ENCODE measurements around the gene VWA2. TPM values are rescaled to one million over a fixed set of nuclear protein-coding genes. Genes with fewer than 3 reads are reported as not detected.

VWA2 gene
- polyA plus RNA-seq, 1 of the 3 experiments (the other 2 are of a cell fraction) = not detected

DNA sequence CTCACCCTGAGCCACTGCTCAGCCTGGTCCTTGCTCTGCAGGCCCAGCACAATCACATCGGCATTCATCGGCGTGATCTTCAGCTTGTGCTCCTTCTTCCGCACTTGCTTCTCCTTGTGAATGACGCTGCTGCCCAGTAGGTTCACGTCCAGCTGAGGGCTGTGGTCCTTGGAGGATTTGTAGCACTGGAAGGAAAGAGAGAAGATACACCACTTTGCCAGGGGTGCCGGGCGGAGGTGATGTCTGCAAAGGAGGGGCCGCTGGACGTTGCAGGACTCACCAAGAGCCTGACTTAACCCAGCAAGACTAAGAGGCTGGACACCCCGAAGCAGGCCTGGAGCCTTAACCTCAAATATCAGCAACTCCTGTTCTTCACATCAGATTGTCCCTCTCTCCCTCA, 74.8 kb downstream of the VWA2 start:
- Histone ChIP-seq H3K4me2 (no peak overlapping the region), H3K4me3 (ENCODE audit: low read depth in 2 of 2, low read length in 1 of 2) (no peak overlapping the region), H3K36me3 (replicated peaks in 1 of 2; ENCODE audit: control insufficient read depth in 1 of 2, insufficient read depth in 2 of 2, low read length in 1 of 2) (no peaks in the 10 kb centered on the region), H3K9me3 (no peaks in the 10 kb centered on the region), H3K4me1 (ENCODE audit: control insufficient read depth in 1 of 2, insufficient read depth in 2 of 2, low read depth in 1 of 2, low read length in 1 of 2) (peaks cover 0 to 8% of the 10 kb centered on the region in 2 experiments; a peak in 1 of 4 replicates), H3K9me2 (no peaks in the 10 kb centered on the region), H2AFZ (ENCODE audit: low read depth) (no peak overlapping the region), H3F3A (replicated peaks; ENCODE audit: insufficient read depth) (no peaks in the 10 kb centered on the region), H3K27ac (ENCODE audit: low read depth in 2 of 2, low read length in 1 of 2) (no peak overlapping the region), H4K20me1 (ENCODE audit: insufficient read depth) (no peaks in the 10 kb centered on the region), H3K79me2 (ENCODE audit: insufficient read depth) (no peaks in the 10 kb centered on the region), H3K9ac (no peak overlapping the region), H3K27me3 (ENCODE audit: insufficient read depth) (no peaks in the 10 kb centered on the region)
- DNase-seq = no peak
- ChIA-PET POLR2A (no interaction called here), CTCF (no interaction called here)
- TF ChIP-seq, protein P1, sequence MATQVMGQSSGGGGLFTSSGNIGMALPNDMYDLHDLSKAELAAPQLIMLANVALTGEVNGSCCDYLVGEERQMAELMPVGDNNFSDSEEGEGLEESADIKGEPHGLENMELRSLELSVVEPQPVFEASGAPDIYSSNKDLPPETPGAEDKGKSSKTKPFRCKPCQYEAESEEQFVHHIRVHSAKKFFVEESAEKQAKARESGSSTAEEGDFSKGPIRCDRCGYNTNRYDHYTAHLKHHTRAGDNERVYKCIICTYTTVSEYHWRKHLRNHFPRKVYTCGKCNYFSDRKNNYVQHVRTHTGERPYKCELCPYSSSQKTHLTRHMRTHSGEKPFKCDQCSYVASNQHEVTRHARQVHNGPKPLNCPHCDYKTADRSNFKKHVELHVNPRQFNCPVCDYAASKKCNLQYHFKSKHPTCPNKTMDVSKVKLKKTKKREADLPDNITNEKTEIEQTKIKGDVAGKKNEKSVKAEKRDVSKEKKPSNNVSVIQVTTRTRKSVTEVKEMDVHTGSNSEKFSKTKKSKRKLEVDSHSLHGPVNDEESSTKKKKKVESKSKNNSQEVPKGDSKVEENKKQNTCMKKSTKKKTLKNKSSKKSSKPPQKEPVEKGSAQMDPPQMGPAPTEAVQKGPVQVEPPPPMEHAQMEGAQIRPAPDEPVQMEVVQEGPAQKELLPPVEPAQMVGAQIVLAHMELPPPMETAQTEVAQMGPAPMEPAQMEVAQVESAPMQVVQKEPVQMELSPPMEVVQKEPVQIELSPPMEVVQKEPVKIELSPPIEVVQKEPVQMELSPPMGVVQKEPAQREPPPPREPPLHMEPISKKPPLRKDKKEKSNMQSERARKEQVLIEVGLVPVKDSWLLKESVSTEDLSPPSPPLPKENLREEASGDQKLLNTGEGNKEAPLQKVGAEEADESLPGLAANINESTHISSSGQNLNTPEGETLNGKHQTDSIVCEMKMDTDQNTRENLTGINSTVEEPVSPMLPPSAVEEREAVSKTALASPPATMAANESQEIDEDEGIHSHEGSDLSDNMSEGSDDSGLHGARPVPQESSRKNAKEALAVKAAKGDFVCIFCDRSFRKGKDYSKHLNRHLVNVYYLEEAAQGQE (IDR thresholded peaks at IDR 0.05; ENCODE audit: low read depth, low read length) = no peak
- TF ChIP-seq, protein P2, sequence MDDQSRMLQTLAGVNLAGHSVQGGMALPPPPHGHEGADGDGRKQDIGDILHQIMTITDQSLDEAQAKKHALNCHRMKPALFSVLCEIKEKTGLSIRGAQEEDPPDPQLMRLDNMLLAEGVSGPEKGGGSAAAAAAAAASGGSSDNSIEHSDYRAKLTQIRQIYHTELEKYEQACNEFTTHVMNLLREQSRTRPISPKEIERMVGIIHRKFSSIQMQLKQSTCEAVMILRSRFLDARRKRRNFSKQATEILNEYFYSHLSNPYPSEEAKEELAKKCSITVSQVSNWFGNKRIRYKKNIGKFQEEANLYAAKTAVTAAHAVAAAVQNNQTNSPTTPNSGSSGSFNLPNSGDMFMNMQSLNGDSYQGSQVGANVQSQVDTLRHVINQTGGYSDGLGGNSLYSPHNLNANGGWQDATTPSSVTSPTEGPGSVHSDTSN (IDR thresholded peaks at IDR 0.05) = no peak
- no peak for TF ChIP-seq RFX5 (IDR thresholded peaks at IDR 0.05; ENCODE audit: low read length)
- TF ChIP-seq TAF1 (IDR thresholded peaks at IDR 0.05; ENCODE audit: borderline replicate concordance, low read depth, low read length) = no peak
- TF ChIP-seq NFIC (IDR thresholded peaks at IDR 0.05; ENCODE audit: borderline replicate concordance) = no peak
- 74% methylated on average over 5 of the region's 11 CpGs for WGBS (ENCODE audit: low lambda C conversion rate)

DNA sequence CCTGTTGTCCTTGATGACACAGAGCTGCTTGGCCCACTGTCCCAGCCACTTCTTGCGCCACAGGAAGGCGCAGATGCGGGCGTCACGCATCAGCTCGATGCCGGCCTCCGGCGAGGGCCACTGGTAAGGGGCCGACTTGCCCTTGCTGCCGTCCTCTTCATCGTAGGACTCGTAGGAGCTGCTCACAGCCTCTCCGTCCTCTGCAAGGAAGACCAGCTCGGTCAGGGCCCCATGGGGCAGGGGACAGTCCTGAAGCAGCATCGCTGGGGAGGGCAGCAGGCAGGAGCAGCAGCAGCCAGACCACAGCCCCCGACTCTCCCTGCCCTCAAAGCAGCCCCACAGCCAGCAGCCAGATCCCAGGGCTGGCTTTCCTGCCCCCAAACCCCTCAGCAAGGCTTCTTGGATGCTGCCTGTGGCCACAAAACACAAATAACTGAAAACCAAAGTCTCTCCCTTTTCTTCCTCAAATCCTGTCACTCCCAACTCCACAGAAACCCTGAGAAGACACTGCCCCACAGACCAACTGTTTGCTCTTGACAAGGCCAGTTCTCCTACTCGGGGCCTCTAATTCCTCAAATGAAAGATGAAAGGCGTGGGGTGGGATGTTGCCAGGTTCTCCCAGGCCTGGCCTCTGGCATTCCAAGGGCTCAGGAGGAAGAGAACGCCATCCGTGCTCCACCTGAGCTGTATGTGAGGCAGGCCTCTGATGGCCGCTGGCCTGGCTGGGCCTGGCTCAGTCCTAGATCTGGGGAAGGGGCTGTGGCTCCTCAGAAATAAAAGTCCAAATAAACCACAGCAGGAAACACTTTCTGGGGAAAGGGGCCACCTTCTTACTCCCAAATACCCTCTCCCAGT, 76.7 kb downstream of the VWA2 start:
- Histone ChIP-seq H3K9ac (no peak overlapping the region), H4K20me1 (ENCODE audit: insufficient read depth) (no peaks in the 10 kb centered on the region), H3K9me2 (no peaks in the 10 kb centered on the region), H3K79me2 (ENCODE audit: insufficient read depth) (no peaks in the 10 kb centered on the region), H3K9me3 (no peaks in the 10 kb centered on the region), H3K27me3 (ENCODE audit: insufficient read depth) (no peaks in the 10 kb centered on the region; the same call in 1 of the 2 replicates), H3K4me3 (ENCODE audit: low read depth in 2 of 2, low read length in 1 of 2) (no peak overlapping the region), H3K4me2 (no peak overlapping the region), H3K27ac (ENCODE audit: low read depth in 2 of 2, low read length in 1 of 2) (no peak overlapping the region), H3K36me3 (replicated peaks in 1 of 2; ENCODE audit: control insufficient read depth in 1 of 2, insufficient read depth in 2 of 2, low read length in 1 of 2) (no peaks in the 10 kb centered on the region), H3K4me1 (ENCODE audit: control insufficient read depth in 1 of 2, insufficient read depth in 2 of 2, low read depth in 1 of 2, low read length in 1 of 2) (peaks cover 0 to 2% of the 10 kb centered on the region in 2 experiments; a peak in 1 of 4 replicates), H2AFZ (ENCODE audit: low read depth) (no peak overlapping the region), H3F3A (replicated peaks; ENCODE audit: insufficient read depth) (no peaks in the 10 kb centered on the region)
- CTCF ChIA-PET = interaction anchor here (1.9 kb wide), 1 partner anchor 13 kb away, joined by 8 read pairs; no protein-coding TSS in a partner anchor
- WGBS (ENCODE audit: low lambda C conversion rate) = 81% methylated on average over 6 of the region's 22 CpGs
- POLR2A ChIA-PET = no interaction called here
- TF ChIP-seq NRF1 (IDR thresholded peaks at IDR 0.05; ENCODE audit: low read depth, low read length) = no peak
- DNase-seq = no peak

Data from SK-N-SH (cell line).